Esophagus squamous epithelium (tissue), 4 donors: Measurements from ENCODE around the gene IRF9.

Experiments
- CTCF ChIP-seq, 6 experiments: fragments of 450-650 bp in 4 of 6; fragments of 200-600 bp in 2 of 6; sonication (generic) in 2 of 6; IDR thresholded peaks; one replicate each; pipeline ENCODE4 v1.5.1; 2016 to 2019; ENCODE audit warnings: antibody characterized with exemption in 6 of 6, mild to moderate bottlenecking in 4 of 6, moderate library complexity in 4 of 6
- POLR2A ChIP-seq, 4 donors: fragments of 450-650 bp; IDR thresholded peaks; one replicate each; pipeline ENCODE4 v1.6.1; 2017; ENCODE audit warnings: antibody characterized with exemption in 4 of 4, mild to moderate bottlenecking in 4 of 4, moderate library complexity in 3 of 4

- TF ChIP-seq CTCF (IDR thresholded peaks at IDR 0.05) (peak in 2 of 6 experiments; percentile 2 to 49), POLR2A (IDR thresholded peaks at IDR 0.05) (peak in 3 of 4 donors; percentile 30 to 50 (median 37))
Observed at GRCh38 chr14:24188251-24189058, 27.4 kb downstream of the IRF9 start, which contains the start of gene IPO4.
